HEK293 (cell line): ENCODE results near the gene PARP8.

Experiments used
- AEBP2 ChIP-seq: fragments of 450-650 bp; formaldehyde crosslinking; IDR thresholded peaks from 2 replicates; pipeline ENCODE4 v1.5.1; 2016; ENCODE audit warnings: missing biosample characterization, missing genetic modification characterization, borderline replicate concordance
- CTCF ChIP-seq: fragments of 450-650 bp; formaldehyde crosslinking; IDR thresholded peaks from 2 replicates; pipeline ENCODE4 v1.5.1; 2016; ENCODE audit warnings: missing biosample characterization, missing genetic modification characterization
- HOXD13 ChIP-seq: sonication (generic); formaldehyde crosslinking; IDR thresholded peaks from 2 replicates; pipeline ENCODE4 v1.8.0; 2022; ENCODE audit warnings: missing genetic modification reagents, borderline replicate concordance
- ZBTB11 ChIP-seq: fragments of 450-650 bp; formaldehyde crosslinking; conservative IDR thresholded peaks from 2 replicates; pipeline ENCODE4 v1.5.1; 2016; ENCODE audit warnings: low read depth, missing biosample characterization, missing genetic modification characterization
- ZNF513 ChIP-seq: fragments of 450-650 bp; IDR thresholded peaks from 2 replicates; pipeline ENCODE4 v1.5.1; 2018; ENCODE audit warnings: missing biosample characterization, missing genetic modification characterization
- ZNF571 ChIP-seq: fragments of 450-650 bp; formaldehyde crosslinking; IDR thresholded peaks from 2 replicates; pipeline ENCODE4 v1.5.0; 2017; ENCODE audit warnings: missing biosample characterization, missing genetic modification characterization
- ZNF580 ChIP-seq: fragments of 450-650 bp; formaldehyde crosslinking; IDR thresholded peaks from 2 replicates; pipeline ENCODE4 v1.5.1; 2016; ENCODE audit warnings: missing biosample characterization, missing genetic modification characterization
- ZNF704 ChIP-seq: fragments of 450-650 bp; formaldehyde crosslinking; IDR thresholded peaks from 2 replicates; pipeline ENCODE4 v1.5.1; 2016; ENCODE audit warnings: missing biosample characterization, missing genetic modification characterization

GRCh38 chr5:50846261-50846660 is 179.8 kb downstream of the PARP8 start:
- no peak for TF ChIP-seq ZNF571 (tag by site-specific recombination)
- no peak for TF ChIP-seq CTCF
- no peak for TF ChIP-seq ZNF704
- no peak for TF ChIP-seq ZNF513
- TF ChIP-seq AEBP2, result no peak
- no peak for TF ChIP-seq HOXD13 (CRISPR knock-in tag)
- no peak for TF ChIP-seq ZNF580
- TF ChIP-seq ZBTB11 (tag by site-specific recombination), result no peak
